ENCODE measurements around the gene UCKL1. TPM values are rescaled to one million over a fixed set of nuclear protein-coding genes. Genes with fewer than 3 reads are reported as not detected.
"Not testable (repeated sequence)": the region's sequence is repeated elsewhere in the genome, so short reads cannot be mapped to it uniquely, and the experiment has no call there.

Gene UCKL1
- total RNA-seq, 6 donors from 2014 or later: 23.0 to 103 (median 37.3) TPM

DNA sequence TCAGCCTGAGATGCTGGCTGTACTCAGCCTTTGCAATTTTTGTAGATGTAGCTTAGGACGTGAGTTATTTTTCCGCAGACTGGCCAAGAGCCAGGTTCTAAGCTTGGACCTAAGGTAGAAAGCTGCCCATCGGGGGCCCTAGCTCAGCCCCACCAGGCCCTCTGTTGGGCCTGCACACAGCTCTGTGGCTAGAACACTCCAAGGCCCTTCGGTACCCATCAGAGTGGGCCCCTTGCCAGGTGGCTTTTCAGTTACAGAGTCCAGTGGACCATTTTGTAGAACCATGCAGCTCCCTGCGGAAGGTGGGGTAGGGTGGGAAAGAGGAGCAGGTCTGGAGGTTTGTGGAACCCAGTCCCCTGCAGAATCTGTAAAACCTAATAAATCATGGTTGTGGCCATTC lies 22.6 kb downstream of the UCKL1 start:
- WGBS, 2 donors: 90 to 97% methylated on average over 5 of the region's 5 CpGs
- Histone ChIP-seq H3K36me3 (peaks cover 30 to 90% (median 72%) of the 10 kb centered on the region in 4 donors), H3K27ac (no peak overlapping the region)

GRCh38 chr20:63932606-63933160 lies 23.5 kb downstream of the UCKL1 start:
- 94% methylated on average over 9 to 17 of the region's 17 CpGs for WGBS, 2 donors

More for the DNA sequence above, 22.6 kb downstream of the UCKL1 start:
- TF ChIP-seq POLR2A (IDR thresholded peaks at IDR 0.05) (no peak), POLR2AphosphoS5 (IDR thresholded peaks at IDR 0.05) (no peak), EP300 (IDR thresholded peaks at IDR 0.05) (no peak)
- TF ChIP-seq, protein P1, sequence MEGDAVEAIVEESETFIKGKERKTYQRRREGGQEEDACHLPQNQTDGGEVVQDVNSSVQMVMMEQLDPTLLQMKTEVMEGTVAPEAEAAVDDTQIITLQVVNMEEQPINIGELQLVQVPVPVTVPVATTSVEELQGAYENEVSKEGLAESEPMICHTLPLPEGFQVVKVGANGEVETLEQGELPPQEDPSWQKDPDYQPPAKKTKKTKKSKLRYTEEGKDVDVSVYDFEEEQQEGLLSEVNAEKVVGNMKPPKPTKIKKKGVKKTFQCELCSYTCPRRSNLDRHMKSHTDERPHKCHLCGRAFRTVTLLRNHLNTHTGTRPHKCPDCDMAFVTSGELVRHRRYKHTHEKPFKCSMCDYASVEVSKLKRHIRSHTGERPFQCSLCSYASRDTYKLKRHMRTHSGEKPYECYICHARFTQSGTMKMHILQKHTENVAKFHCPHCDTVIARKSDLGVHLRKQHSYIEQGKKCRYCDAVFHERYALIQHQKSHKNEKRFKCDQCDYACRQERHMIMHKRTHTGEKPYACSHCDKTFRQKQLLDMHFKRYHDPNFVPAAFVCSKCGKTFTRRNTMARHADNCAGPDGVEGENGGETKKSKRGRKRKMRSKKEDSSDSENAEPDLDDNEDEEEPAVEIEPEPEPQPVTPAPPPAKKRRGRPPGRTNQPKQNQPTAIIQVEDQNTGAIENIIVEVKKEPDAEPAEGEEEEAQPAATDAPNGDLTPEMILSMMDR (IDR thresholded peaks at IDR 0.05): no peak
- H3K9me3 ChIP-seq: no peaks in the 10 kb centered on the region
- no peak overlapping the region for H3K4me3 ChIP-seq
- no peak for ATAC-seq (ENCODE audit: low FRiP score in 2 of 2)
- H3K27me3 ChIP-seq: no peaks in the 10 kb centered on the region
- peaks cover 0 to 5% (median 0%) of the 10 kb centered on the region in 4 donors for H3K4me1 ChIP-seq
- DNase-seq: no peak

GRCh38 chr20:63931735-63932134 lies 24.5 kb downstream of the UCKL1 start:
- H3K4me1 ChIP-seq: no peaks in the 10 kb centered on the region
- no peak overlapping the region for H3K4me3 ChIP-seq
- no peak overlapping the region for H3K27ac ChIP-seq
- H3K36me3 ChIP-seq: peaks cover 37 to 93% (median 77%) of the 10 kb centered on the region in 4 donors
- TF ChIP-seq EP300 (IDR thresholded peaks at IDR 0.05) (no peak), POLR2A (IDR thresholded peaks at IDR 0.05) (no peak), POLR2AphosphoS5 (IDR thresholded peaks at IDR 0.05) (no peak)
- TF ChIP-seq, protein P1 (IDR thresholded peaks at IDR 0.05): no peak
- ATAC-seq (ENCODE audit: low FRiP score in 2 of 2) (no peak), DNase-seq (no peak)
- 94 to 98% methylated on average over 11 to 19 of the region's 19 CpGs for WGBS, 2 donors
- no peaks in the 10 kb centered on the region for H3K27me3 ChIP-seq
- no peaks in the 10 kb centered on the region for H3K9me3 ChIP-seq

More at GRCh38 chr20:63932606-63933160, 23.5 kb downstream of the UCKL1 start:
- ATAC-seq (ENCODE audit: low FRiP score in 2 of 2) (no peak), DNase-seq (peak in 1 of 2 donors; percentile 58)
- no peaks in the 10 kb centered on the region for H3K4me1 ChIP-seq
- H3K27ac ChIP-seq: no peak overlapping the region
- H3K36me3 ChIP-seq: peaks cover 37 to 89% (median 76%) of the 10 kb centered on the region in 4 donors
- no peak for TF ChIP-seq EP300 (IDR thresholded peaks at IDR 0.05)
- TF ChIP-seq POLR2AphosphoS5 (IDR thresholded peaks at IDR 0.05): no peak
- TF ChIP-seq POLR2A (IDR thresholded peaks at IDR 0.05): no peak
- TF ChIP-seq, protein P1 (IDR thresholded peaks at IDR 0.05): no peak
- H3K27me3 ChIP-seq: no peaks in the 10 kb centered on the region
- H3K9me3 ChIP-seq: no peaks in the 10 kb centered on the region
- H3K4me3 ChIP-seq: no peak overlapping the region

DNA sequence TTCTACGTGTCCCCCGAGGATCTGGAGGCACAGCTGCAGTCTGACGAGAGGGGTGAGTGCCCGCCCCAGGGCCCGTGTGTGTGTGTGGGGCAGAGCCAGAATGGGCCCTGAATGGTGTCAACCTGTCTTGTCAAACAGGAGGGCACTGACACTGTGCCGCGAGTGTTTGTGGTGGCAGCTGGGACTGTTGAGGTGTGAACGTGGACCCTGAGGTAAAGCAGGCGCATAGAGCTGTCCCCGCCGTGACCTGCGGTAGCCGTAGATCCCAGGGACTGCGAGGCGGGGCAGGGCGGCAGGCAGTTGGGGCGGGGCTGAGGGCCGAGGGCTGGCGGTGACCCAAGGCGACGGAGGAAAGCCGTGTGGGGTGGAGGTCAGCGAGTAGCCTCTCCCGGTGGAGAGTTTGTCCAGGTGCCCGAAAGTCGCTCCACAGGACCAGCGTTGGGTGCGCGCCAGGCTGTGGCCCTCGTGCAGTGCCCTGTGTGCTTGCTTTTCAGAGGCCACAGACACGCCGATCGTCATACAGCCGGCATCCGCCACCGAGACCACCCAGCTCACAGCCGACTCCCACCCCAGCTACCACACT lies 25.2 kb downstream of the UCKL1 start:
- H3K4me3 ChIP-seq: no peak overlapping the region
- H3K27ac ChIP-seq: no peak overlapping the region
- H3K4me1 ChIP-seq: peaks cover 0 to 6% (median 3%) of the 10 kb centered on the region in 4 donors
- WGBS, 2 donors: 92 to 94% methylated on average over 34 to 36 of the region's 37 CpGs
- no peaks in the 10 kb centered on the region for H3K9me3 ChIP-seq
- H3K27me3 ChIP-seq: no peaks in the 10 kb centered on the region
- H3K36me3 ChIP-seq: peaks cover 37 to 94% (median 80%) of the 10 kb centered on the region in 4 donors
- TF ChIP-seq POLR2AphosphoS5 (IDR thresholded peaks at IDR 0.05) (no peak), EP300 (IDR thresholded peaks at IDR 0.05) (no peak), POLR2A (IDR thresholded peaks at IDR 0.05) (no peak)
- TF ChIP-seq, protein P1 (IDR thresholded peaks at IDR 0.05): no peak
- ATAC-seq (ENCODE audit: low FRiP score in 2 of 2): peak in 1 of 2 donors; percentile 17
- peak in 1 of 2 donors; percentile 81 for DNase-seq

DNA sequence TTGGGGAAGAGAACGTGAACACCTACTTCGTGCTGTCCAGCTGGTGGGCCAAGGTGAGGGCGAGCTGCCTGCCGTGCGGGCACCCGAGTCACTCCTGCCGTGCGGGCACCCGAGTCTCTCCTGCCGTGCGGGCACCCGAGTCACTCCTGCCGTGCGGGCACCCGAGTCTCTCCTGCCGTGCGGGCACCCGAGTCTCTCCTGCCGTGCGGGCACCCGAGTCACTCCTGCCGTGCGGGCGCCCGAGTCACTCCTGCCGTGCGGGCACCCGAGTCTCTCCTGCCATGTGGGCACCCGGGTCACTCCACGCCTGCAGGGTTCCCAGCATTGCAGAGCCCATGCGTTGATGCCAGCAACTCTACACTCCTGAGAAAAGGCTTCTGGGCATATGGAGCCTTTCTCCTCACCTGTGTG lies 26.7 kb downstream of the UCKL1 start:
- peaks cover 37 to 79% (median 66%) of the 10 kb centered on the region in 4 donors for H3K36me3 ChIP-seq
- H3K27ac ChIP-seq; H3K27me3 ChIP-seq; H3K4me1 ChIP-seq; ATAC-seq (ENCODE audit: low FRiP score in 2 of 2); H3K4me3 ChIP-seq; H3K9me3 ChIP-seq: not testable (repeated sequence)
- 96 to 99% methylated on average over 21 to 29 of the region's 31 CpGs for WGBS, 2 donors
- DNase-seq: peak in 1 of 2 donors; percentile 66
